Measurements from ENCODE around the gene LPP.
"Not testable (repeated sequence)": the region's sequence is repeated elsewhere in the genome, so short reads cannot be mapped to it uniquely, and the experiment has no call there.

Gene LPP

GRCh38 chr3:188691665-188692064 is 537.7 kb downstream of the LPP start:
- DNase-seq = no peak

DNA sequence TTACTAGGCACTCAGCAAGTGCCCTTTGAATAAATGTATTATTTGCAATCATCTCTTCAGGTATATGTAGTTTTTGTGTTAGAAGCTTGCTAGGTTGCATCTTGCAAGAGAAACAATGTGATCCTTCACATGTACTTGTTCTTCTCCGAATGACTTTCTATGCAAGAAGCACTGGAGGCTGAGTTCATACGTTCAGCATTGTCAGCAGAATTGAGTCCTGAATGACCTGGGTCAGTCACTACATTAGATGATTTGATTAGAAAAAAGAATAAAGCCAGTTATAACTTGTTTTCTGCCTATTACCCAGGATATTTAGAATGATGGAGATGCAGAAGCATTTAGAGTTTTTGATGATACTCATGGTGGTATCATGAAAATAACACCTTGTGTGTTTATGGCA is 538.7 kb downstream of the LPP start:
- no peak for DNase-seq

GRCh38 chr3:188693435-188693834 is 539.5 kb downstream of the LPP start:
- DNase-seq = peak in 1 of 2 donors; percentile 18

GRCh38 chr3:188695241-188695640 is 541.3 kb downstream of the LPP start:
- DNase-seq = no peak

GRCh38 chr3:188697127-188697526 is 543.2 kb downstream of the LPP start:
- DNase-seq = no peak

- DNase-seq = no peak
Measured at GRCh38 chr3:188698436-188698835, 544.5 kb downstream of the LPP start.

DNA sequence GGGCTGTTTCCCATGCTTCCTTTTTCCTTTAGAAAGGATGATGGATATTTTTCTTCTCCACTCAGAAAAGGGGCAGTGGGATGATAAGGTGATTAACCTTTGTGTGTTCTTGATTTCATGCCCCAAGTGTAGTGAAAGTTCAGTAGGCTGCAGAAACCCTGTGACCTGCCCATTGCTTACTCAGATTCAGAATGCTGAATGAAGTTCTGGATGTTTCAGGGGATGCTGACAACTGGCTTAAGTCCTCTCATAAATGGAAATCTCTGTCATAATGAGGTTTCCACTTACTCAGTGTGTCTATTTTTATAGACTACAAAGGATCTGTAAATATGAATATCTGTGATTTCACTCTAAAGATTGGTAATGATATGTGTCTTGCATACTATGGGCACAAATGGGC is 546.5 kb downstream of the LPP start:
- DNase-seq = no peak

GRCh38 chr3:188700918-188701317 is 547.0 kb downstream of the LPP start:
- no peak for DNase-seq

DNA sequence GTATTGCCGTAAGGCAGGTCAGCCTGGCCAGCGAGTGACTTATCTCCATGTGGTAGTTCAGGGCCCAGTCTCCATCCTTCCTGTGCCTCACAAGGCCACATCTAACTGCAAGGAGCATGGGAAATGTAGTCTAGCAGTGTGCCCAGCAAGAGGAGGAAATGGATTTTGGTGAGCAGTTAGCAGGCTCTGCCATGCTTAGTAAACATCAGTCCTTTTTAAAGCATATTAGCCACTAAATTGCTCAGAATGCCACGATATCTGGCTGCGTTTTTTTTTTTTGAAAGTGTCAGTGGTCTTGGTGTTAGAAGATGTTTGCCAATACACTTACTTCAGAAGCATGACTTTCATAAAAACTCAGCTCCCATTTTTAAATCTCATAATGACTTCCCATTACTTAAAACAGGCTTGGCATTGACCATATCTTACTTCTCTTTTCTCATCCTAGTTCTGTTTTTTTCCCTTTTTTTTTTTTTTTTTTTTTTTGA is 547.6 kb downstream of the LPP start:
- peak in 1 of 2 donors; percentile 11 for DNase-seq

DNA sequence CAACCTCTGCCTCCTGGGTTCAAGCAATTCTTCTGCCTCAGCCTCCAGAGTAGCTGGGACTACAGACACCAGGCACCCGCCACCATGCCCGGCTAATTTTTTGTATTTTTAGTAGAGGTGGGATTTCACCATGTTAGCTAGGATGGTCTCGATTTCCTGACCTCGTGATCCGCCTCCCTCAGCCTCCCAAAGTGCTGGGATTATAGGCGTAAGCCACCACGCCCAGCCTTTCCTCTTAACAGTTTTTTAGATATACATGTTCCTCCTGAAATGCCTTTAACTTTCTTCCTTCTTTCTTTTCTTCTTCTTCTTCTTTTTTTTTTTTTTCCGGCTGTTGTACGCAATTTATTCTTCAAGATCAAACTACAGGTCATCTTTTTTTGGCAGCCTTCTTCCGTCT is 548.1 kb downstream of the LPP start:
- DNase-seq = not testable (repeated sequence)

- DNase-seq = no peak
Measured at GRCh38 chr3:188706176-188706575, 552.2 kb downstream of the LPP start.

DNA sequence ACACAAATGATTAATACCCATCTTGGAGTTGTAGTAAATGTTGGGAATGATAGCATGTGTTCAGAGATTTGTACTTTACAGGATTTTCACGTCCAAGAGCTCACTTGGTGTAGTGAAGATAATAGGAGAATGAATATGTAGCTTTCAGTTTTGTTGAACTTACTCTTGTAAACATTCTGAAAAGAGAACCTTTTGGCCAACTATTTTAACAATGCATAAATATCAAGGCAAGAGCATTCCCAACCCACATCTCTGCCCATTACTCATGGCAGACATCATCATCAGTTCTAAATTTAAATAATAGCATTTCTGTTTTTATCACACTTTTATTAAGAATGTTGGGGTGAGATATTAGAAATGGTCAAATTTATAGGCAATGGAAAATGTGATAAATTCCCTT is 552.6 kb downstream of the LPP start:
- no peak for DNase-seq

DNA sequence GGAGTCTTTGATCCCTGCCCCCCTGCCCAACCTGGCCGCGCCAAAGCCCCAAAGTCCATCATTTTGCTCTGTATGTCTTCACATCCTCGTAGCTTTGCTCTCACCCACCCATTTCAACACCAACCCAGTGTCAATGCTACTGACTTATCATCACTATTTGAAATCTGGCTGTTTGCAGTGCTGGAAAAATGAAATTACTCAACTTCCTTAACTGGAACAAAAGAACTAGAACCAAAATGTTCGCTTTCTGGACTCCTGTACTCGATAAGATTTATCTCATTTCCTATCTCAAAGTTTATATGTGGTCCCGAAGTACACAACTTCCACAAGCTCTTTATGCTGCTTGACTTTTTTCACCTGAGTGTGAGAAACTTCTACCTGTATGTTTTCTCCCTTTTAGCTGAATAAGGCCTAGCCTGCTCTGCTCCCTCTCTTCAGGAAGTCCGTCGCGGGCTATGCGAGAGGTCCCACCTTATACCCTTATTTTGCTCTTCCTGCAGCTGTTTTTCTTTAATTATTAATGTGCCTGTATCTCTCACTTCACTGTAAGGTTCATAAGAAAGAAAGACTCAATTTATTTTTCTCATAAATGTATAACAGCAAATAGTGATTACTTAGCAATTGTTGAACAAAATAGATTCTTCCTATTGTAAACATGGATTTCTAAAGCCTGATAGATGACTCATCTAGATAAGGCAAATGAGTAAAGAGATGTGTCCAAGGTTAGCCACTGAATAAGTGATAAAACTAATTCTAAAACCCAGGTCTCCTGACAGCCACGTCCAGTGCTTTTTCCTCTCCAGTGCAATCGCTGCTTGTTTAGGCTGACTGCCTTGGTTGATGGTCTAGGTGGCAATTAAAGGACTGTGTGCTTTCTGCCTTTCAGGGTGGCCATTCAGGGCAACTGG is 553.7 kb downstream of the LPP start:
- DNase-seq = no peak

GRCh38 chr3:188711881-188712247 is 557.9 kb downstream of the LPP start:
- no peak for DNase-seq

- DNase-seq = peak in 1 of 2 donors; percentile 8
Measured at GRCh38 chr3:188712248-188712924, 558.4 kb downstream of the LPP start.

DNA sequence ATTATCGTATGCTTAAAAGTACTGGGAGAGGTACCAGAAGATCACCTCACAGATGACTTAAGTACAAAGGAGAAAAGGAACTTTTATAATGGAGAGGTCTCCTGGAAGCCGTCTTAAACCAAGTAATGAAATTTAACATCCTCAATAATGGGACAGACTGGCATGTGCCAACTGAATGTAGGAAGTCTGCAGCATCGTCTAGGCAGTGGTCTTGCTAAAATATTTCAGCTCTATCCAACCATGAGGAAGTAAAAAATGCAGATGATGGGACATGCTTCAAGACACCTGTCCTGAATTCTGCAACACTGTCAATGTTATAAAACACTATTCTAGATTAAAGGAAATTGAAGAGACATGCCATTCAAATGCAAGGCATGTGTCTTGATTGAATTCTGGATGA is 559.0 kb downstream of the LPP start:
- DNase-seq = no peak

DNA sequence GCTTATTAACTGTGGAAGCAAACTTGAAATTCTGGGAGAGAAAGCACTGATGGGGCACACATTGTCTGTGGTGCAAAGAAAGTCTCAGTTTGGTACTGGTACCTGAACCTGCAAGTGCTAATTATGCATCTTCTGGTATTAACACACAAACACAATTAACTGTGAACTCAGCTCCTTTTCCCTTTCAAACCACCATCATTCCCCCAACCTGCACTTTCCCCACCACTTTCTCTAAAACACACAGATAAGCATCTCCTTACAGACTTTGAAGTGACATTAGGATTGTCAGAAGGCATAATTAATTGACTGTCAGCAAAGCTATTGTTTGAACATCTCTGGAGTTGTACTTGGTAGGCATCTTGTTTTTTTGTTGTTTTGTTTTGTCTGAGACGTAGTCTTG is 565.6 kb downstream of the LPP start:
- DNase-seq = no peak

GRCh38 chr3:188720215-188720614 is 566.3 kb downstream of the LPP start:
- DNase-seq = no peak

DNA sequence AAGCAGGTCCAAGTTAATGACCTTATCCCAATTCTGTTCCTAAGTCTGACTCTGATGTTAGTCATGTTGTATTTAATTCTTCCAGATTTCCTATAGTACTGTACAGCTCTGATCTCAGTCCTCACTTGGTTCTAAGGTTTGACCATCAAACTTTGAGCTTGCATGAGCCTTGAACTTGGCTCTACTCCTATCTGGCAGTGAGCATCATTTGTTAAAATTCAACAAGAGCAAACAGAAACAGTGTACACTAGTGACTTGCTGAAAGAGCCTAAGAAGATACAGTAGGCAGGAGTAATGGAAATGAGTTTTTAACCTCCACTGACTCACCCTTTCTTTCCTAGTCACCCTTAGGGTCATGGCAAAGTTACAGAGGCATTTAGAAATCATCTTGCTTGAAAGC is 566.7 kb downstream of the LPP start:
- no peak for DNase-seq

DNA sequence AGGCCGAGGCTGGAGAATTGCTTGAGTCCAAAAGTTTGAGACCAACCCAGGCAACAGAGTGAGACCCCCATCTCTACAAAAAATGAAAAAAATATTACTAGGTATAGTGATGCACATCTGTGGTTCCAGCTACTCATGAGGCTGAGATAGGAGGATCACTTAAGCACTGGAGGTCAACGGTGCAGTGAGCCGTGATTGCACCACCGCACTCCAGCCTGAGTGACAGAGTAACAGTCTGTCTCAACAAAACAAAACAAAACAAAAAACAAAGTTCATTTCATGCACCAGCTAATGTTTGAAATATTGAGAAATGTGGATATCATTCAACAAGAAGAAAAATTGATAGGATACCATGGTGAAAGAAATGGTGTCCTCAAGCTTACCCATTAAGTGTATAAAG is 567.4 kb downstream of the LPP start:
- DNase-seq = no peak

DNA sequence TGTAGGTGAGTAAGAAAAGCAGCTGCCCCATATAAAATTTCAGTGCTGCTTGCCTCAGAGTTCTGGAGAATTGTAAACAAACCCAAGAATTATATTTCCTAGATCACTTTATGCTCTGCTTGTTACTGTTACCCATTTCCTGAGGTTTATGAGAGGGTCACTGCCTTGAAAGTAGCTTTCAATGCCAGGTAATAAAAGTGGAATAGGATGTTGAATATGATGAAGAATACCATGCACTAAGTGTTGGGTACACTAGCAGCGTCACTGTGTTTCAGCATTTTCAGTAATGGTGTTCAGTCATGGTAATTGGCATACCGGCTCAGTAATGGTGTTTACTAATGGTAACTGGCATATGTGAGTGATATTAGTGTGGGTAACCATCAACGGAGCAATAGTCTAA is 568.0 kb downstream of the LPP start:
- no peak for DNase-seq

DNA sequence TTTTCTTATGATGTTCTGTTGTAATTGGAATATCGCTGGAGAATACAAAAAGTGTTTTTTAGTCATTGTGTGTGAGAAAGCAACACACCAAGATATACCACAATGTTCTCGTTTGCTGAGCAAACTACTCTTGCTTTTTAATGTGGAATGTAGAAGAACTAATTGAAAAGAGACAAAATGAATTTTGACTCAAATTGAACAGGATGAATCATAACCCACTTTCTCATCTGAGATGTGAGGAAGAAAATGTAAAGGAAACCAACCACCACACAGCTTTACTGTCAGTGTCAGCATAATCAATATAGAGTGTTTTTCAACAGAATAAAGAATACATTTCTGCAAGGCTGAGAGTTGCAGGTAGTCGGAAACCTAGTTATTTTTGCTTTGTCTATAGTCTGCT is 569.0 kb downstream of the LPP start:
- DNase-seq = no peak

GRCh38 chr3:188727052-188727451 is 573.1 kb downstream of the LPP start:
- DNase-seq = no peak

- no peak for DNase-seq
Measured at GRCh38 chr3:188728371-188728896, 574.5 kb downstream of the LPP start.
